HS-5 (cell line): ENCODE data around the gene NFKB1.

ENCODE experiments used
- DNase-seq: peaks from one replicate; pipeline ENCODE4 v3.0.0-alpha.2; 2012; ENCODE audit warnings: low read depth

Gene NFKB1

DNA sequence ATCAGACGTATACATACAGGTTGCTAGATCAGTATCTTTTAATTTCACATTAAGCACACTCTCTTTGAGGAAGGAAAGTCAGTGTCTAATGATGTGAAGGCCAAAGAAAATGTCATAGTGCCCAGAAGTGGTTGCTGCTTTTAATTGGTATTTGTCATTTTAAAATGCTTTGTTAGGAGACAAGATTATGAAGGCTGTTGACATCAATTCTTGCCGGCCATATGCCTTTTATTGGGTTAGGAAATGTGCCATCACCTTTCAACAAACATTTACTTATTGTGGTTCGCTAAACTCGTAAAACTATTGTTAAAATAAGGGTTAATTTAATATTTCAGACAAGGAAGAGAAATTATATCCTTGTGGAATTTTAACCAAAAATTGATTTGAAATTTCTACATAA lies 32.2 kb downstream of the NFKB1 start:
- no peak for DNase-seq

DNA sequence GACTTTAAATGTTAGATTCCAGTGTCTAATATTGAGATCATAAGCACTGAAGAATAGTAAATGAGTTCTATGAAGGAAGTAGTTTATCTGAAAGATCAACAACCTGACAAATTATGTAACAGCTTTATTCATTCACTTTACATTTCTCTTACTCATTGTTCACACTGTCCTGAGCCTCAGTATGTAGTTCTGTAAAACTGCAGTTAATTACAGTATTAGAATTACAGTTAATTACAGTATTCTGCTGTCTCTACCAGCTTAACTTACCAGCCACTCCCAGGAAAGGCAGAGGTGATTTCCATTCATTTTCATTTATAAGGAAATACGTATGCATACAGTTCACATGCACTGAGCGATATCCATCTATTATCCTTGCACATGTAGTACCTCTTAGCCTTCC lies 32.7 kb downstream of the NFKB1 start:
- DNase-seq: no peak

DNA sequence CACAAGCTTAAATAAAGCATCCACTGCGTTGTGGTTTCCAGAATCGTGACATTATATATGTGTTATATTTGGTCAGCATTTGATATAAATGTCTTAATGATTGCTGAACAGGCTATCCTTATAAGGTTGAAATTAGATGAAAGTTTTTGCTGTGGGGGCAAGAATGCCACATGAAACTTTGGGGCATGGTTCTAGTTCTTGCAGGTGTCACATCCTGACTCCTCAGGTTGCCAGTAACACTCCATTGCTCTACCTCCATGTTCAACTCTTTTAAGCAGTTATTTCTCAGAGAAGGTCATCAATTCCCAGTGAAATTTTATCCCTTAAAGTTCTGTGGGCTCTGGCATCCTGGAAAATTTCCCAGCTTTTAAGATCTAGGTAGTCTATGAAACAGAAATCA lies 33.7 kb downstream of the NFKB1 start:
- no peak for DNase-seq

DNA sequence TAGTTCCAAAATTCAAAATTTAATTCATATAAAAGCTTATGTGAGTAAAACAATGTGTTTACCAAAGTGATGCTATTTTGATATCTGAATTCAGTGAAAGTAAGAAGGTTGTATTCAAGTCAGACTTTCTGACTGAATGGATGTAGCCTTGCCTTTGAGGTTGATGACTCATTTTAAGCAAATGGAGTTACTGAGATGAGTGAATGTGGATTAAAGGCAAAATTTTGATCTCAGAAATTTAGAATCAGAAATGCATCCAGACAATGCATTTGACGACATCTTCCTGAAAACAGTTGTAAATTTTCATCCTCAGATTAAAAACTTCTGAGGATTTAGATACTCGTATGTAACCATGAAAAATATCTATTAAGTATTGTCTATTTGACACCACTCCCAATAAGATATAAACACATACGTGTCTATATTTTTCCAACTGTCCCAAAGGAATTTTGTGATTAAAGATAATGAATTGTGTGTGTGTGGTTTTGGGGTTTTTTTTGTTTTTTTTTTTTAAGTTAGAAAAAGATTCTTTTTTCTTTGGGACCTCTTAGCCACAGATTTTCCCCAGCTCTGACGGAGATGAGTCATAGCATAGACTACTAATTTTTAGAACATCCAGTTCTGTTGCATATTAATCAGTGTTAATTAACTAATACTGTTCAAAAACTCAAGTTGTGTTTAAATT lies 34.4 kb downstream of the NFKB1 start:
- DNase-seq: peak; percentile 26

DNA sequence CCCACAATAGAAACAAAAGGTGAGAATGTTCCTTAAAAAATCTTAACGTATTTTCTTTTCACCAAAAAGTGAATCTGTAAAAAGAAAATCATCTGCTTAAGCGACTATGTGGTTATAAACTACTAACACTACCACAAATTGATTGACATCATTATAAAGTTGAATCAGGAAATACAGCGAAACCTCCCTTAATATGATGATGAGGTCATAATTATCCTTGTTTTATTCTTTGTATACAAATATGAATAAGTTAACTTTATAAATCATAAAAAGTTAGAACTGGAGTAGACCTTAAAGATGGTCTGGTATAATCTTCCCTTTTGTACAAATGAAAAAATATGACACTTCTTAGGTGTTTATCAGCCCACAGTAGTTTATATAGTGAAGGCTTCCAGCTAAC lies 35.6 kb downstream of the NFKB1 start:
- no peak for DNase-seq

DNA sequence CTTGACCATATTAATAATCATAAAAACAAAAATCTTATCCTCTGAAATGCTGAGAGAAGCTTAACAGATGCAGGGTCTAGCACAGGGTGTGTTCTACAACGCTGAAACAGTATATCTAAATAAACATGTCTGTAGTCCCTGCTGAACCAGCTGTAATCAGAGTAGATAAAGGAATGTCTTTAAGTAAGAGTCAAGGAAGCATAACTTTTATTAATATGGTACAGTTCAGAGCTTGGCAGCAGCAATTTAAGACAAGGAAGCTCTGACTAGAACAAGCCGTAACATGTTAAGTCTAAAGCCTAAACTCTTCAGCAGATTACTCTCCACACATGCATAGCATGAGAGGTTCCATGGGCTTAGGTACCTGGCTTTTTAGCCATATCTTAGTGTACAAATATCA lies 36.1 kb downstream of the NFKB1 start:
- DNase-seq: no peak

DNA sequence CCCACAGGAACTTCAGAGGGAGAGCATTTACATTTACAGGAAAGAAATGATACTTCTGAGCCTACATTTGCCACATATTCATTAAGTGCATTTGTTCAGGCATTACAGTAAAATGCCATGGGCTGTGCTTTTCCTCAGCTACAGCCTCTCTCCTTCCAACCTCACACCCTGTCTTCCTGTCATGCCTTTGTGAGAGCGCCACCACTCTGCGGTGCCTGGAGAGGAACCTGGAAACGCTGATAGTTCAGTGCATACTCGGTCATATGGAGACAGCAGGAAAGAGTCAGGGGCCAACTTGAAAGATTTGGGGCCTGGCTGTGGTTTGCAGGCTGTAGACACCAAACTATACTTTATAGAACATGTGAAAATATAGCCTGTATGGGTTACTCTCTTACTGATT lies 40.5 kb downstream of the NFKB1 start:
- no peak for DNase-seq

DNA sequence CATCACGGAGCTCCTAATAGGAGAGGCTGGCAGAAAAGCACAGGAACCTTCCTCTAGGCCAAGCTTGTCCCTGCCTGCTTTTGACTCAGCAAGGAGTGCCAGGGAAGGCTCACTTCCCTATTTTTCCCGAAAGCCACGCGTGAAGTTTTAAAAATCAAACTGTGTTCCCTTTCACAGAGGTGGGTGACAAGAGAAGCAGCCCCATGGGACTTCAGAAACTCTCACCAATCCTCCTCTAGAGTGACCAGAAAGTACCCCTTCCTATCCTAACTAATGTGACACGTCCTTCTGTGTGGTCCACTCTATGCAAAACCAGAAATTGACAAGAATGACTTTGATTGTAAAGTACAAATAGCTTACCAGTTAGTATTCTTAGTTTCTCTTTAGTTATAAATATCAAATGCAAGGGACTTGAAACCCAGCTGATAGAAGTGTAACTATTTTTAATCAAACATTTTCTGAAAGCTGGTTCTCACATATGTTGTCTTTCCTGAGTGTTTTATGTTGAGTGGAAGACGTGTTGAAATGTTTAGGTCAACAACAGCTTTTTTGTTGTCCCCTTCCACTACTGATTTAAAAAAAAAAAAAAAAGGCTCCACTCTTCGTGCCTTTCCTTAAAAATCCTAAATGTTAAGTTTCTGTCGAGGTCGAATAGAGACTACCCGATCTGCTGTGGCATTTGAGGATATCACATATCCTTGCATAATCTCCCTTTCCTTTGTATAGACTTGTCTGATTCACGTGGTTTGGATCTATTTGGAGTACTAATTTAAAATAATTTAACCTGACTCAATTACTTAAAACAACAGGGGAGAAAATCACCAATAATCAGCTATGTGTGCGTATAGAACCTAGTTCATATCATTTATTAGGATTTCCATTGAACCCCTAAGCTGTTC lies 42.1 kb downstream of the NFKB1 start:
- no peak for DNase-seq

DNA sequence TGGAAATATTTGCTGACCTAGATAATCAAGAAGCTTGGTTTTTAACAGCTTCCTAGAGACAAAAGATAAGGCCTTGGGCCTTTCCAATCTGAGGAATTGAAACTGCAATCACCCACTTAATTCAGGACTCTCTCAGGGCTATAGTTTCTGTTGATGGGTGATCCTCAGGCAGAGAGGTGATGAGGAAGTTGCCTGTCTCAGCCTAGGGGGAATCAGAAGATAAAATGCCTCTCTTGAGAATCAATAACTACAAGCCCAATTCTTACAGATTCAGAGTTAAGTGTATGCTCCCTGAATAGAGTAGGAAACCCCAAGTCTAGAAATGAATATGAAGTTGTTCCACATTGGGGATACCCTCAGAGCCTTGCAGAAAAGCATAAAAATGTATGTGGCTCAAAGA lies 45.5 kb downstream of the NFKB1 start:
- no peak for DNase-seq

DNA sequence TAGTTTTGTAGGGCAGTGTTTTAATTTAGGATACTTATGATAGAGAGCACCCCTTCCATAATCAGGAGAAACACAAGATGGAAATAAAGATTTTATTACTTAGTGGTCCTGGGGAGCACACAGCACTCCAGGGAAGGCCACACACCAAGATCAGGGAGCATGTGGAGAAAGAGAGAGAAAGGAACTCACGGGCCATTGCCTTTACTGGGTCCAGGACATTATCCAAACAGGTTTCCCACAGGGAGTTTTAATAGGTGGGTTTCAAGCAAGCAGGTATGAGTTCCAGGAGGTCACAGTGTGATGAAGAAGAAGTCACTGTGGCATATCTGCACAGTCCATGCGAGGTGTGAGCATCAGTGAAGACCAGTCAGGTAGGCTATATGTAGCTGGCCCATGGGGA lies 46.8 kb downstream of the NFKB1 start:
- no peak for DNase-seq

DNA sequence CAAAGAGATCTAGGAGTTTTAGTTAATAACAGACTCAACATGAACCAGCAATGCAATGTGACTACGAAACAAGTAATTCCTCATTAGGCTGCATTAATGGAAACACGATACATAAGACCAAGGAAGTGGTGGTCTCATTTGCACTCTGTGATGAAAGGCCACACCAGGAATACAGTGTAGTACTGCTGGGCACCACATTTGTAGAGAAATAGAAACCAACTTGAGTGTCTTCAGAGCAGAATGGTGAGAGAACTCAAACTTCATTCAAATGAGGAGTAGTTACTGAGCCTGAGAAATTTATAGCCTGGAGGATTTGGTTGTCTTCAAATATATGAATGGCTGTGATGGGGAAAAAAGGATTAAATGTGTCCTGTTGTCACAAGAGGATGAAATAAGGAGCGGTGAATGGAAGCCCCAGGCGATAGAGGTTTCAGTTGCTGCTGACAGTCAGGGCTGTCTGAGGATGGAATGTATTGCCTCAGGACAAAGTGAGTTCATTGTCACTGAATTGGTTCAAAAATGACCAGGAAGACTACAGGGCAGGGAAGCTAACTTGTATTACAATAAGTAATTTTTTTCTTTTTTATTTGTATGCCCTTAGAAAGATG lies 50.9 kb downstream of the NFKB1 start:
- DNase-seq: no peak

DNA sequence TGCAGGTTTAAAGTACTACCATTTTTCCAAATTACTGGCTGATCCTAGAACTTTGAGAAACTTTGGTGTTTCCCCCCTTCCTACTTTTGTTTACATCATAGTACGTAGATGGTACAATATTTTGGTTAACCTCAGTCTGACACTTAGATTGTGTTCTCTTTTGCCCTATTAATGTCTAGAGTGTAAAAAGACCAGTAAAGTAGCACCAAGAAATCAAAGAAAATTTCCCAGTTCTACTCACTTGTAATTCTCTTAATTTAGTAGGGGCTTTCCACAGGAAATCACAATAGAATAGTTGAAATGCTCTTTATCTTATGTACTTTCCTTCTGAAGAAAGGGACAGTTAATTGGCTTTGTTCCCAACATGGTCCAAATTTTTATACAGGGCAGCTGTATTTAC lies 51.6 kb downstream of the NFKB1 start:
- no peak for DNase-seq

DNA sequence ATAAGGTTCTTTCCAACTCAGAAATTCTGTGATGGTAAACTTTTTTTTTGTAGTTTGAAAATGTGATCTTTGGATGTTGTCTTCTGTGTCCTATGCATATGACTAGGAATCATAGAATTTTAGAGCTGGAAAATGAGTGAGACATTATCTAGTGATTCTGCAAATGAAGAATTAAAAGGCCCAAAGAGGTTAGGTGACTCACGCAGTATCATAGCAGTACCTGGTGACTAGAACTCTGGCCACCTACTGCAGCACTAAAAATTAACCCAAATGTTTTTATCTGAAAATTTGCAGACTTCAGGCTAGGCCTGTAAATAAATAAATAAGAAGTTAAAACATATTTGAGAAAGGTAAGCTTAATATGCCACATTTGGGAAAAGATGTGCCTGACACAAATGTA lies 52.8 kb downstream of the NFKB1 start:
- DNase-seq: no peak

DNA sequence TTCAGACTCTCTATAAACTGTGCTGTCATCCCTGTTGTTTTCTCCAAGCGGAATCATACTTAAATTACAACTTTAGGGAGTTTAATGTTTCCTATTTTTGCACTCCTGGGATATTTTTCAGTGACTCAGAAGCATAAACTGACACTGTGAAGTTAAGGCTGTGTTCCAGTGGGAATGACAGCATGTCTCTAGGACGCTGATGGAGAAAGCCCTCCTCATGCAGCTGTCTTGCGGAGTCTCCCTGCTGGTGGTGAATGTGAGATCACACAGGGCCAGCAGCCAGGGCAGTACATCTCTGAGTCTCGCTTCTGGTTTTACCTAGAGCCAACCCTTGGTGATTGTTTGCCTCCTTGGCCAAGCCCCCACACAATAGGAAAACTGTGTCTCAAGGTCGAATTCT lies 53.3 kb downstream of the NFKB1 start:
- no peak for DNase-seq

DNA sequence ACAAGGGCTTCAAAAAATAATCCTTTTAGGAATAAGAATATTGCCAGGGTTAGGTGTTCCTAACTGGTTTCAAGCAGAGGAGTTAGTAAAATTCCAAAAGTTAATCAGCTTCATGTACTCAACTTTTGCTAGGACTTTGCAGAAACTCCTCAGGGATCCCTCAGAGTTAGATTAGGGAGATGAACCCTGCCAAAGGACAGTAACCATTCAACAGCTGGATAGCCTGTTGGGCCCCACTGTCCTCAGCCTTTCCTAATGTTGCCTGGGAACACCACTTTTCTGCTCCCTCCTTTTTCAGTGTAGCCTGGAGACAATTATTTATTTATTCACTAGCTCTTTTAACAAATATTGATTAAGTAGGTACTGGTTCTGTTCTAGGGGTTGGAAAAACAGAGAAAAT lies 53.8 kb downstream of the NFKB1 start:
- no peak for DNase-seq

DNA sequence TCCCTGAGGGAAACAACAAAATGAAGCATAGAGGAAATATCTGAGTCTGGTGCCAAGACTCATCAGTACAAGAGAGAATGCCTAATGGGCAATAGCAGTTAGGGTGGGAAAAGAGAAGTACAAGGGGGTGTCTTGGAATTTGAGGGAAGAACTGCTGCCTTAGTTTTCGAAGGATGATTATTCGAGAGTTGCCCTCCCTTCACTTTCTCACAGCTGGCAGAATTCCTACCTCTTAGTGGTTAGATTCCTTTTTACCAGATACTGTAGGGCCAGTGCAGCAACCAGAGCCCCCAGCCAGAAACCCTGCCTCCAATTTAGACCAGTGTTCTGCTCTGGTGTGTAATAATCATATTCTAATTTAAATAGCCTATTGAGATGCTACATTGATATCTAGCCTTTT lies 56.5 kb downstream of the NFKB1 start:
- DNase-seq: no peak

DNA sequence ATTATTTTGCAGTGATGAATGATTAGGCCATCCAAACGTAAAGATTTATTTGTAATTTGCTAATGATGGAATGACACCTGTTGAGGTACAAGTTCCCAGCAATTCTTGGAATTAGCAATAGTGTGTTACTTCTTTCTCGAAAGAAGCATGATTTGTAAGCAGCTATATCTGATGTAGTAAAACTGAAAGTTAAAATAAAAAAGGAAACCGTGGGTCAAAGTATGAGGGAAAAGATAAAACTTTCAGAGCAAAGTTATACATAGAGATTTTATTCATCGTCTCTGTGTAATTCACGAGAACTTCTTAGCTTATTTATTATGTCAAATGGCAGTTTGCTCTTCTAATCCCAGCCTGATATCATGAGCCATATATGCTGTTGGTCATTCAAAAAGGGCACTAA lies 59.0 kb downstream of the NFKB1 start:
- no peak for DNase-seq

DNA sequence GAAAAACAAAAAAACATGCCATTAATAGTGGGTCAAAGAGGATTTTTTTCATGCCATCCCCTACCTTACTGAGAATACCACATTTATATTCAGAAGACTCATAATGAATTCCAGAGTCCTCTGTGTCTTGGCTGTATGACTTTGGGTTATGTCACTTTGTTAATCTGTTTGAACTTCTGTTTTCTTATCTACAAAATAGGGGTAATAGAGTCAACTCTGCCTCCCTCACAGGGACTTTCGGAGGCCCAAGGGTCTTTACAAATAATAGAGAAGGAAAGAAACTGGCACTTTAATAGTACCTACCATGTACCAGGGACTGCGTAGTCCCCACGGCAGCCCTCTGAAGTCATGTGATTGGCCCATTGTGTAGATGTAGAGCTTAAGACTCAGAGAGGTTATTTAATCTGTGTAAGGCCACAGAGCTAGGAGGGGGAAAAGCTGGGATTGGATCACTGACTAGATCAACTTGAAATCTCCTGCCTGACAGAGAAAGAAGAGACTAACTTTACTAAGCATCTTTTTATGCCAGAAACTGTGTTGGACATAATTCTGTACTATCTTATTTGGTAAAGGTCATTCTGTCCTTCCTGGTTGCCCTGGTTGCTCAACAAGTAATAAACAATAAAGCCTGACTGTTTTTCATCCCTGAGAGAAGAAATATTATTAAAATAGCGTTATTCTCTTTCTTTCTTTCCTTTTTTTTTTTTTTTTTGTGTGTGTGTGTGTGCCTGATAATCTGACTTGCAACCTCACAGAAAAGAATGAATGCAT lies 59.6 kb downstream of the NFKB1 start:
- DNase-seq: no peak

DNA sequence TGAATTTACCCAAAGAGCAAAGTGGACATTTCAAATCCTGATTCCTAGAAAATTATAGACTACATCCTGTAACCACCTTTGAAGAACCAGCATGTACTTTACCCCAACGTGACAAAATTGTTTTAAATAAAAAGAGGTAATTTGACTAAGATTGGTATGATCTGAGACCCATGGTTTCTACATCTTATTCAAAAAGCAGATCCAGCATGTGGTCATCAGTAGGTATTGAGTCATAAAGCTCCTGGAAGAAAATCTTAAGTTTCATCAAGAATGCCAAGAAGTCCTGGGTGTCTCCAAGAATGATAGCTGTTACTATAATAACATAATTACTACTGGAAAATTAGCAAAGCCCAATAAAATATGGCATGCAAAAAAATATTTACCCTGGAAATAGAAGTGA lies 61.8 kb downstream of the NFKB1 start:
- no peak for DNase-seq

DNA sequence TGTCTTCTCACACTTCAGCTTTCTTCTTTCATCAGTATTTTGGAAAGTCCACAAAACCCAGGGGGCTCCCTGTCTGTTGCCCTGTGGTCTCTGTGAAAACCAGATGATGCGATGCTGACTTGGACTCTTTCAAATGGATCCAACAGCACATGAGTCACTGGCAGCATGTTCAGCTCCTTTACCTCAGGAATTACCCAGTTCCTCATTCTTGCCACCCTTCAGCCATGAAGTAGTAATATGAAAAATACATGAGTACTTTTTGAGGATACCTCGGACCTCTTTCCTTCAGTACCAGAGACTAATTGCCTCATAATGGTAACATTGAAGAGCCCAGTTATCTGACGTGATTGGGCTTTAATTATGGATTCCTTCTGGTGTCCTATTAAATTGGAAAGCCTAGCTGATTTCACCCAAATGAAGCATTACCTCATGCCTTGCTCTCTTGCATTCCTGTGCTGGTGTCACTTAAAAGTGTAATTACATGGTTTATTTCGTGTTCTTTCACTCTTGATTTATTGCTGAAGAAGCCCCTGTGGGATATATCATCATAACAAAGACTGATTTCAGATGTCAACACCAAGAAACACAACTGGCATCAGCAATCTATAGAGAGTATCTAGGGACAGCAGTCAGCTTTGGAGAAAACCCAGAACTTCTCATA lies 63.4 kb downstream of the NFKB1 start:
- DNase-seq: peak; percentile 38

DNA sequence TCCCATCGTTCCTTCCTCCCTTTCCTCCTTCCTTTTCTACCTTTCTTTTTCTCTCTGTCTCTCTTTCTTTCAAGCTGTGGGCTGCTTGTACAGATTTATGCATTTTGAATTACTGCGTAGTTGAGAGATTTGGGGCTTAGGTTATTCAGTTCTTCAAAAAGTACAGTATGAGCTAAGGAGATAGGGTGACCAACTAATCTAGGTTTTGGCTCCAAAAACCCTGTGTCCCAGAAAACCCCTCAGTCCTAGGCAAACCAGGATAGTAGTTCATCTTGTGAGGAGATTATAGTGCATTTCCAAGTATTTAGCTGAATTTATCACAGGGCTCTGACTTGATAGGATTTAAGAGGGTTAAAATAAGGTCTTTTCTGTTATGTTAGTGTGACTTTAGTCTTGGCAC lies 64.5 kb downstream of the NFKB1 start:
- no peak for DNase-seq

DNA sequence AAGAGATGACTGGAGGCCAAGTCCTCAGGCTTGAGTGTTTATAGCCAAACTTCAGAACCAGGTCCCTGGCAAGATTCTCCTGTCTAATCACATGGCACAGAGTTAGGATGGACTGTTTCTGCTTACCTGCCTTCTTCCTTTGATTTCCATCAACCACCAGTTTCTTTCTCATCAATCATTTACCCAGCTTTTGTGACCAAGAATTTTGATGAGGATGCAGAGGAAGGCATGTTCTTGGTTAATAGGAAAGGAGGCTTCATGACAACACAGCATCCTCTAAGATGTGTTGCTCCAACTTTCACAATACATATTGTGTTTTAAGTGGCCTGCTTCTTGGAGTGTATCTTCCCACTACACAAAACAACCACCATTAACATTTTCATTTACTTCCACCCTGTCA lies 65.3 kb downstream of the NFKB1 start:
- DNase-seq: no peak
